ENCODE results near the gene MIPEP.

Gene MIPEP

DNA sequence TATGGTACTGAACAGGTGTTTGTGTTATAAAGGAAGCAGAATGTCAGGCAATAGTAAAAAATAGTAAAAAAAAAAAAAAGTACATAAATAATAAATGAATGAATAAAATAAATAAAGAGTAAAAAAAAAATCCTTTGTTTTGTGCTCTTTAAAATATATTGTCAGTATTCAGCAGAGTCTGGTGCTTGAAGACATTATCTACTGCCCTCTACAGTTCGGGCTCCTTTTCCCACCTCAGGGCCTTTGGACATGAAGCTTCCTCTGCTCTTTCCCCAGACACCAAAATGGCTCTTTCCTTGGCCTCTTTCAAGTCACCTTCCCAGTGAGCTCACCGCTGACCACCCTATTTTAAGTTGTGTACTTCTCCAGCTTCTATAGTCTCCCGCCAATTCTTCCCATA, 181.5 kb downstream of the MIPEP start:
- no peak for DNase-seq

DNA sequence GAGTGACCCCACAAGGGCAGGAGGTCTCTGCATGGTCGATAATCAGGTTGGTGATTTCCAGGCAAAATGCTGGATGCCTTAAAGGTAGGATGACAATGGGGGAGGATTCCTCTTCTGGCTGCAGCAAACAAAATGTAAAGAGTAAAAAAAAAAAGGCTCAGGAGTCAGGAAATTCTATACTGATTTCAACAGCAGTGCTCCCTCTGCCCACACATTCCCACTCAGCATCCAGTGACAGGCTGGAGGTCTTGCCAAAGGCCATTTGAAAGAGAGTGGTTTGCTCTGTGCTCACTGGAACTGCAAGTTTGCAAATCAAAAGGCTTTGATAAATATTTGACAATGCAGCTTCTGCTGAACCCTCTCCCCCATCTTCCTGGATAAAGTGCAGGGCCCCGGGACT, 183.6 kb downstream of the MIPEP start:
- DNase-seq: no peak

DNA sequence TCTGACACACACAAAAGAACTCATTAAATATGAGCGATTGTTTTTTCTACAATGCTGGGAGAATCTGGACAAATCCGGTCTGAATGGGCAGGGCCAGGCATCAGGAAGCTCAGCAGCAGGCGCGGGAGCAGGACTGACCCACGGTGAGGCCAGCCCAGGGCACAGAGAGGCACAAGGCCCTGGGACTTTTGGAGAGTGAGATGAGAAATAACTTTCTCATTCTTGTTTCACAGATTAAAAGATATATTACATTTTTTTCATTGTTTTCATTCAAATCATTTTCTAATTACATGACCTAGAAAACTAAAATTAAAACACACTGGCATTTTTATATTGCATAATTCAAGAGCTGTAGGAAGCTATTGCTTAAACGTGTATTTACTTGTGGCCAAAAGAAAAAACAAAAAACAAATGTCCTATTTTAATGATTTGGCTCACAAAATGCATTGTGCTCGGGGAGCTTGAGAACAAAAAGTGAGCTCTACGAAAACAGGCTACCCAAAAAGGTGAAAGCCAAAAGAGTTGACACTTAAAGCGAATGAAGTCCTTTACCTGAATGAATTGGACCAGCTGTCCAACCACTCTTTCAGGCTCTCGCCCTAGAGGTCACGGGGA, 185.8 kb downstream of the MIPEP start:
- DNase-seq: no peak

DNA sequence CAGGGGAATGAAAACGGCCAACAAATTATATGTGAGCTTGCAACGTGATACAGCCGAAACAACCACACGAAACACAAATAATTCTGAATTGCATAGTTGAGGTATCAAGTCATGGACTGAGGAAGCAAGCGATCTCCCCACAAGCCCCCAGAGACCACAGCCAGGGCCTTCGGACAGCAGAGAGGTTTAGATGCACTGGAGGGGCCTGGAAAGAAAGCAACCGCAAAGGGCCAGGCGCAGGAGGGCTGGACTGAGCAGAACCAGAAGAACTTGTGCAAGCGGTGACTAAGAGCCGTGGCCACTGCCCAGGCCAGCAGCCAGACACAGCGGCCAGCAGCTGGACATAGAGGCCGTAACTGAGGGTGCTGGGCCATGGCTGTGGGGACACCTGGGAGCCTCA, 187.6 kb downstream of the MIPEP start:
- DNase-seq: no peak

DNA sequence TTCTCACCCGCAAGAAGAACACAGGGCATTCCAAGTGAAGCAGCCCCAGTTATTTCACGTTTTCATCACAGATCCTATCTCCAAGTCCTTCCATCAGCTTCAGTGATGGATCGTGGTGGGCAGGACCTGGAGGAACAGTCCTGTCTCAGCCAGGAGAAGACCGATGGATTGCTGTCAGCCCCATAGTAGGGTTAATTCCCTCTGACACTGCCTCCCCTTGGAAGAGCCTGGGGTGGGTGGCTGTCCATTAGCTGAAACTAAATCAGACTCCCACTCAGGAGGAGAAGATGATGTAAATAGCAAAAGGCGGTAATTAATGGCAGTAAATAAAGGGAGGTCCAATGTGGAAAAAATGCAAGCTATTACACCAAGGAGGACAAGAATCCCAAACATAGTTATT, 188.0 kb downstream of the MIPEP start:
- no peak for DNase-seq

DNA sequence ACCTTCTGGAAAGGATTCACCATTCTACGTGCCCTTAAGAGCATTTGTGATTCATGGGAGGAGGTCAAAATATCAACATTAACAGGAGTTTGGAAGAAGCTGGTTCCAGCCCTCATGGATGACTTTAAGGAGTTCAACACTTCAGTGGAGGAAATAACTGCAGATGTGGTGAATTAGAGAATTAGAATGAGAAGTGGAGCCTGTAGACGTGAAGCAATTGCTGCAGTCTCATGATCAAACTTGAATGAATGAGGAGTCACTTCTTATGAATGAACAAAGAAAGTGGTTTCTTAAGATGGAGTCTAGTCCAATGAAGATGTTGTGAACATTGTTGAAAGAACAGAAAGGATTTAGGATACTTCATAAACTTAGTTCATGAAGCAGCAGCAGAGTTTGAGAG, 189.9 kb downstream of the MIPEP start:
- DNase-seq: no peak

DNA sequence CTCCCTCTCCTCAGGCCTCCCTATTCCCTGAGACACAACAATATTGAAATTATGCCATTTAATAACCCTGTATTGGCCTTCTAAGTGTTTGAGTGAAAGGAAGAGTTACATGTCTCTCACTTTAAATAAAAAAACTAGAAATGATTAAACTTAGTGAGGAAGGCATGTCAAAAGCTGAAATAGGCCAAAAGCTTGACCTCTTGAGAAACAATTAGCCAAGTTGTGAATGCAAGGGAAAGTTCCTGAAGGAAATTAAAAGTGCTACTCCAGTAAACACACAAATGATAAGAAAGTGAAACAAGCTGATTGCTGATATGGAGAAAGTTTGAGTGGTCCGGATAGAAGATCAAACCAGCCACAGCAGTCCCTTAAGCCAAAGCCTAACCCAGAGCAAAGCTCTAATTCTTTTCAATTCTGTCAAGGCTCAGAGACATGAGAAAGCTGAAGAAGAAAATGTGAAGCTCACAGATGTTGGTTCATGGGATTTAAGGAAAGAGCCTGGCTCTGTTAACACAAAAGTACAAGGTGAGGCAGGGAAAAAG, 191.4 kb downstream of the MIPEP start:
- DNase-seq: no peak

DNA sequence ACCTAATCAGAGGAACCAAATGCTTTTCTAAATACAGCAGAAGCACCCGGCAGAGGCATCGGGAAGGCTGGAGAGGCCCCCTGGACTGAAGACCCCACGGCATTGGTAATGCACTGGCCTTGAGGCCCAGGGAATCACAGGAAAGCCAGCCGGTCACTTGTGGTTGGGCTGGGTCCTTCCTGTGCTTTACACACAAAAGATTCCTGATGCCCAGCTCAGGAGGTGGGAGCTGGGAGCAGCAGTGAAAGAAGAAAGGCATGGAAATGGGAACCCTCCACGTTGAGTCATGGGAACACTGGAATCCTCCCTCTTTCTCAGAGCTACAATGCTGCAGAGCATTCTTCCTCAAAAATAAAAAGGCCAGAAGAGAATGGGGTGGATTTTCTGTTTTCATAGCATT, 192.6 kb downstream of the MIPEP start:
- no peak for DNase-seq

DNA sequence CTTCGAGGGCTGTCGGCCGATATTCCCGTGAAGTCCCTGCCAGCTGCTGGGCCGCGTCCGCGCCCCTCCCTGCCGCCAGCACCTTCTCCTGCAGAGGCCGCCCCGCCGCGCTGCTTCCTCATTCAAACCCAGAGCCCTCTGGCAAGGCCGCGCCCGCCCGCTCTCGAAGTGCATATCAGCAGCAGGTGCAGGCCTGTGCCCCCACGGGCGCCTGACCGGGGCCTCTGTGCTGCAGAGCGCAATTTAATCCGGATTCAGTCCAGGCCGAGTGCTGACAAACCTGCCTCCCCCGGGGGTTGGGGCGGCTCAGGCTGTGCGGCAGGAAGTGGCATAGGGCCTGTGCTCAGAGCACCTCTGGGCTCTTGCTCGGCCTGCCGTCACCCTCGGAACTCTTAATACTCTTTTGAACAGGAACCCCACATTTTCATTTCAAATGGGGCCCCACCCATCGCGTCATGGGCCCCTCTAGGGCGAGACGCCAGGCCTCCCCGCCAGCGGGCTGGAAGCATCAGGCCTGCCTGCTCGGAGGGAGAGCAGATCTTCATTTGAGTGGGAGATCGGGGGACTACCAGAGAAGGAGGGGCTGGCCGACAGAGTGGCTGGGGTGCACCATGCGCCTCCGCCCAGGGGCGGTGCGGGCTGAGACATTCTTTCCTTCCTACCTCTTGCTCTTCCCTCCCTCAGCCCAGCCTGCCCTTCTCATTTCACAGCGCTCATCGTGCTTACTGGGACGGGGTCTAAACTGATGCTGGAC, 193.3 kb downstream of the MIPEP start:
- no peak for DNase-seq

DNA sequence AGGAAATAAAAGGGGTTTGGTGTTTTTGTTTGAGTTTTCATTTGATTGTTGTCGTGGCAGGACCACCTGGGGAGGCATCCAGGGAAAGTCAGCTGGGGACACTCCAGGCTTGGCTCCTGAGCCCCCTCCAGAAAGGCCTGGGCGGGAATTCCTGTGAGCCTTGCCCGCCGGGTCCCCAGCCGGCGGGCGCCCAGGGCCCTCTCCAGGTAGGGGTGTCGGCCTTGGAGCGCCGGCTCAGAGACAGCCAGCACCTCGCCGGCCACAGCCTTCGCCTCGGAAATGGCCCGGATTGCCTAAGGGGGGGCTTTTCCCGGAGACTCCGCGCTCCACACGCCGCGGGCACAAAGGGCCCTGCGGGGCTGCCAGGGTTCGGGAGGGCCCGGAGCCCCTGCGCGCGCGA, 194.0 kb downstream of the MIPEP start:
- no peak for DNase-seq

DNA sequence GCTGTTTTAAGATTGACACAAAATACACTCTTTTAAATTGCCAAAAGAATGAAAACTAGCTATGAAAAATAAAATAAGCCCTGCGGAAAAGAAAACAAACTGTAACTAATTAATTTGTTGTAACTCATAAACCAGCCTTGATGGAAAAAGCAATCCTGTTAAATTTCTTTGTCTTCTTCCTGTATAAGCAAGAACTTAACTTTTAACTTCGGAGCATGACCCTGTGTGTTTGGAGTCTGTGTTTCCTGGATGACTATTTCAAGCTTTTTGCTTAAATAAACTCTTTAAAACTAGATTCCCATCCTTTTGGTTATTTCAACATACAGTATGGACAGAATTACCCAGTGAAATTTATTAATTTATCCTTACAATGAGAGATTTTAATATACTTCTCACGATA, 196.4 kb downstream of the MIPEP start:
- DNase-seq: no peak

DNA sequence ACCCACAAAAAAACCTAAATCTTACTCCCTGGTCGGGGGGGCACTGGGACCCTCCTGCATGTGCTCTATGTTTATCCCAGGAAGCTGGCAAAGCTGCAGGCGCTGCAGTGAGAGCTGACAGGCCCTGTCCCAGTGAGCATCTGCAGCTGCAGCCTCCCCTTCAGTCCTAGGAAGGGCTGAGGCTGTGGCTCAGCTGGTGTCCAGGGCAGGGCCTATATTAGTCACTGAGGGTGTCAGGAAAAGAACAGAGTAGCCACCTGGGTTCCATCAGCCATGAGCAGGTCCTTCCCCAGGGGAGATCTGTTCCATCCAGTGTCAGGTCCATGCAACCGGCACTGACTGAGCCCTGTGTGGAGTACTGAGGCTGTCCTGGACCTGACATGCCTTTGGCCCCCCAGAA, 198.5 kb downstream of the MIPEP start:
- DNase-seq: no peak

DNA sequence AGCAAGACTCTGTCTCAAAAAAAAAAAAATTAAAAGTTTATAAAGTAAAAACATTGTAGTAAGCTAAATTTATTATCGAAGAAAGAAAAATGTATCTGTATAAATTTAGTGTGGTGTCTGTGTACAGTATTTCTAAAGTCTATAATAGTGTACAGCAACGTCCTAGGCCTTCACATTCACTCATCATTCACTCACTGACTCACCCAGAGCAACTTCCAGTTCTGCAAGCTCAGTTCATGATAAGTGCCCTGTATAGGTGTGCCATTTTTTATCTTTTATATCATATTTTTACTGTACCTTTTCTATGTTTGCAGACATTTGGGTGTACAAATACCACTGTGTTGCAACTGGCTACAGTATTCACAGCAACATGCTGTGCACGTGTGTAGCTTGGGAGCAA, 200.9 kb downstream of the MIPEP start:
- no peak for DNase-seq

DNA sequence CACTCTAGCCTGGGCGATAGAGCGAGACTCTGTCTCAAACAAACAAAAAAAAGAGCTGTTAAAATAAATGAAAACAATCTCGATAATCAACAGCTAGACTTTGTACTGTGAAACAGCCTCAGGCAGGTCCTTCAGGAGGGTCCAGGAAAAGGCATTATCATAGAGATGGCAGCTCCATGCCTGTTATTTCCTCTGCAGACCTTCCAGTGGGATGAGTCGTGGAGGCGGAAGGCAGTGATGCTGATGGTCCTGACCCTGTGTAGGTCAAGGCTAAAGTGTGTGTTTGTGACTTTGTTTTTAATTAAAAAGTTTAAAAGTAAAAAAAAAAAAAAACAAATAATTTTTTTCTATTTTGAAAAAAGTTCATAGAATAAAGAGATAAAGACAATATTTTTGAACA, 201.6 kb downstream of the MIPEP start:
- no peak for DNase-seq

DNA sequence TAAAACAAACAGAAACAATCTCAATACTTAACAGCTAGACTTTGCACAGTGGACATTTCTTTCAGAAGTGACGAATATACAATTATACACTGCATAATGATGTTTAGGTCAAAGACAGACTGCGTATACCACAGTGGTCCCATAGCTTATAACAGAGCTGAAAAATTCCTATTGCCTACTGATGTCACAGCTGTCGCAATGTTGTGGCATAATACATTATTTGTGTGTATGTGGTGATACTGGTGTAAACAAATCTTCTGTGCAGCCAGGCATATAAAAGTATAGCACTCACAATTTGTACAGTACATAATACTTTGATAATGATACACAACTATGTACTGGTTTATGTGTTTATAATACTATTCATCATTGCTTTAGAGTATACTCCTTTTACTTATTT, 202.3 kb downstream of the MIPEP start:
- DNase-seq: no peak

DNA sequence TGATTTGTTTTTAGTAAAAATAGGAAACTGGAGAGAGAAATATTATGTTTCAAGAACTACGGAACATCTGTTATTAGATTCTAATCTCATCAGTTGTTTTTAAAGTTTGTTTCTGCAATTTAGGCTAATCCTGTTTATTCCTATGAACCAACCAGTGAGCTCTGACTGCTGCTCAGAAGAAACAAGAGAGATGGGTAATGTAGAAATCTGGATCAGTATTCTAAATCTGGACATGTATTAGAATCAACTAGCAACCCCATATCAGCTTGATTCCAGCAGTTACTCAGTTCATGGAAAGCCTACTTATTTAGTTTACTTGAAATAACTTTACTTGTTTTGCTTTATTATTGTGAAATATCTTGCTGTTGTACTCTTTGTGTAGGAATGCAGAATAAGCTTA, 203.8 kb downstream of the MIPEP start:
- DNase-seq: no peak

DNA sequence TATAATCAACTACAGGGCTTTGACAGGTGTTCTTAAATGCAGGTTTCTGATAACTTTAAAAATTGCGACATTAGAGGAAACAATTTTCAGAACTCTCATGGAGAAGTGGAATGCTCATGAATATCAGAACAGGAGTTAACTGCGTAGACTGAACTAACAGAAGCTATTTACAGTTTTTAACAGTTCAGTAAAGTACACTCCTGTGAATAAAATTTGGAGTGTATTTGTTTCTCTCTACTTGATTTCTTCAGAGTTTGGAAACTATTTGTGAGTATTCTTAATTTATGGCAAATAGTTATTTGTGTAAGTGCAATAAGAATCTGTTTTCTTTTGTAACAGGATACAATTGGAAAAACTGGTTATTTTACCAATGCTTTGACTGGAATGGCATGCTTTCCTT, 204.6 kb downstream of the MIPEP start:
- DNase-seq: no peak

DNA sequence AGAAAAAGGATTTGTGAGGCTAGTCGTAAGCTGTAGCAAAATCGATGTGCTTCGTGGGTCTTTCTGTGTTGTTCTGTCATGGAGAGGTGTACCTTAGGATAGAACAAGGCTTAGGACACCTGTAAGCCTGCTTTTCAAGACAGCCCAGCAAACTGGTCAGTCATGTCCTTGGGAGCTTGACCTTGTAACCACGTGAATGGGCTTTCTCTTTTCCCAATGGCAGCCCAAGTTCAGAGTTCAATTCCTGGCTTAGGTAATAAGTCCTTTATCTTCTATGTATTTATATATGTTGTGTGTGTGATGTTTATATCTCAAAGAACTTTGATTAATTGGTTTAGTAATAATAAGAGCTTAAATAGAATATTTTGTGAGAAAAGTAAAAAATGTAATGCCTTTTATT, 206.1 kb downstream of the MIPEP start:
- DNase-seq: no peak

DNA sequence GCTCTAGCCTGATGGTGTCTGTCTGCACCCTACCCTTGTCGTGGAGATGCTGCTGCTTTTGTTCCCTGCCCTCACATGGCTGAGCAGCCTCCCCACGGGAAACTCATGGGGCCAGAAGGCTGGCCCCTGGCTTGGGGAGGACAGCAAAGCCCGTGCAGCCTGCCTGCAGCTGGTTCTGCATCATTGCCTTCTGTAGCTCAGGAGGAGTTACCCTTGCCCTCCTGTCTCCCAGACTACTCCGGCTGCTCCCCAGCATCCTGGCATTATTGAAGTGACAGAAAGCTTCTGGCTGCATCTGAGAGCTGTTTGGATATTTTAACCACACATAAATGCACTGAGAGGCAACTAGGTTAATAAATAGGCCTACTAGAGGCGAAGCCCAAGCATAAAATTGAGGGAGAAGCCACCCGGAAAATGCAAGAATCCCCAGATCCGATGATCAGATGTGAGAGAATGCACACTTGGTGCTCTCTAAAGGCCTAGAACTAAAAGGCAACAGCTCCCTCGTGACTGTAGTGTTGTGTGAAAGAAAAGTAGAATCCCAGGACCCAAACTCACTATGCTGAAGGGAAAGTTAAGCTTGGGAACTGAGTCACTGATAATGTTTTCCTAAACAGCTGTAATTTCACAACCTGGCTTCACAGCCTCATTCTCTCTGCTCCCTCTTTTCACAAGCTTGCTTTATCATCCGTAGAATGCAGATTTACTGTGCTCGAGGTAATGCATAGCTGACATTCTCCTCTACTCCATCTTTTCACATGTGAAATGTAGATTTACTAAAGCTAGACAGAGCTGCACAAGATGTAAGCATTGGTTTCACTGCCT, 208.1 kb downstream of the MIPEP start:
- DNase-seq: no peak
